Gastrocnemius medialis (tissue), 4 donors: ENCODE measurements around the gene TLR5. TPM values are rescaled to one million over a fixed set of nuclear protein-coding genes. Genes with fewer than 3 reads are reported as not detected.

Experiments used
- ATAC-seq, 2 donors: fragments of 150-250 bp; one replicate each; pipeline ENCODE4 v1.9.1; 2016
- DNase-seq, 2 donors: peaks; one replicate each; pipeline ENCODE4 v3.0.0-alpha.2; 2019
- H3K27ac ChIP-seq, 4 donors: fragments of 200-600 bp; sonication (generic); 1 replicate in 1 of 4; 2 replicates in 3 of 4; pipeline ENCODE4 v1.5.1; 2016 to 2018; ENCODE audit warnings: mild to moderate bottlenecking in 2 of 4, moderate library complexity in 1 of 4
- H3K27me3 ChIP-seq, 3 donors: fragments of 200-600 bp; sonication (generic) in 2 of 3; 1 replicate in 1 of 3; 2 replicates in 2 of 3; pipeline versions ENCODE4 v1.5.1 to v1.6.0; 2016 to 2019; ENCODE audit warnings: mild to moderate bottlenecking in 1 of 3, moderate library complexity in 1 of 3
- H3K36me3 ChIP-seq, 2 donors: fragments of 200-600 bp; sonication (generic) in 1 of 2; one replicate each; pipeline ENCODE4 v1.5.1; 2017 to 2018
- H3K4me1 ChIP-seq, 2 donors: fragments of 200-600 bp; sonication (generic) in 1 of 2; one replicate each; pipeline ENCODE4 v1.5.1; 2016 to 2017; ENCODE audit warnings: mild to moderate bottlenecking in 2 of 2
- H3K4me3 ChIP-seq, 4 donors: fragments of 200-600 bp; sonication (generic) in 3 of 4; 1 replicate in 1 of 4; 2 replicates in 3 of 4; pipeline ENCODE4 v1.5.1; 2016 to 2019; ENCODE audit warnings: mild to moderate bottlenecking in 2 of 4
- H3K9me3 ChIP-seq, 3 donors: fragments of 200-600 bp; sonication (generic) in 2 of 3; 1 replicate in 1 of 3; 2 replicates in 2 of 3; pipeline ENCODE4 v1.5.1; 2016 to 2019
- POLR2A ChIP-seq, 2 donors: fragments of 450-650 bp; IDR thresholded peaks; one replicate each; pipeline ENCODE4 v1.6.1; 2017; ENCODE audit warnings: antibody characterized with exemption in 2 of 2, mild to moderate bottlenecking in 2 of 2, moderate library complexity in 2 of 2
- in situ Hi-C, 4 donors: fragments of 200-750 bp; cut with MboI; loops; one replicate each; pipeline versions ENCODE4 v1.15.0 to v1.8.0; 2017; ENCODE audit warnings: low sequenced_read_pairs in 4 of 4
- intact Hi-C: fragments of 100-400 bp; cut with DNase I; formaldehyde crosslinking; loops from one replicate; pipeline ENCODE4 v1.15.1; 2023; ENCODE audit warnings: low total_unique reads
- total RNA-seq, 4 donors: library from RNA; depleted of rRNA; stranded (reverse); fragments of >200 nt; gene quantifications; one replicate each; pipeline versions ENCODE4 v1.1.0 to v1.2.3, GENCODE V29; 2016
- TF ChIP-seq, protein P1 (sequence below), 5 experiments: fragments of 450-650 bp in 3 of 5; fragments of 200-600 bp in 2 of 5; sonication (generic) in 2 of 5; IDR thresholded peaks in 4 of 5; conservative IDR thresholded peaks in 1 of 5; 1 replicate in 4 of 5; 2 replicates in 1 of 5; pipeline ENCODE4 v1.5.1; 2016 to 2019; ENCODE audit warnings: antibody characterized with exemption in 5 of 5, mild to moderate bottlenecking in 3 of 5, moderate library complexity in 3 of 5

The TLR5 gene
- total RNA-seq: 1 to 10 TPM in 2 of 4 donors, under 1 TPM in 2; 0.49 to 2.1 (median 1.3) TPM

GRCh38 chr1:223142795-223143536 is at the start of gene TLR5:
Gene TLR5, minus strand, starts transcription at chr1:223143248. Its CDS starts 30,217 bp downstream, at chr1:223113031.
- intact Hi-C loops: no loop called here
- Histone ChIP-seq H3K9me3 (no peaks in the 10 kb centered on the region), H3K27ac (peak within 1 kb of the TSS; percentile 35 to 62 (median 58)), H3K4me1 (peaks cover 6 to 7% of the 10 kb centered on the region in 2 donors), H3K36me3 (no peaks in the 10 kb centered on the region), H3K4me3 (peak within 1 kb of the TSS; percentile 64 to 87 (median 70)), H3K27me3 (no peaks in the 10 kb centered on the region)
- TF ChIP-seq, protein P1, sequence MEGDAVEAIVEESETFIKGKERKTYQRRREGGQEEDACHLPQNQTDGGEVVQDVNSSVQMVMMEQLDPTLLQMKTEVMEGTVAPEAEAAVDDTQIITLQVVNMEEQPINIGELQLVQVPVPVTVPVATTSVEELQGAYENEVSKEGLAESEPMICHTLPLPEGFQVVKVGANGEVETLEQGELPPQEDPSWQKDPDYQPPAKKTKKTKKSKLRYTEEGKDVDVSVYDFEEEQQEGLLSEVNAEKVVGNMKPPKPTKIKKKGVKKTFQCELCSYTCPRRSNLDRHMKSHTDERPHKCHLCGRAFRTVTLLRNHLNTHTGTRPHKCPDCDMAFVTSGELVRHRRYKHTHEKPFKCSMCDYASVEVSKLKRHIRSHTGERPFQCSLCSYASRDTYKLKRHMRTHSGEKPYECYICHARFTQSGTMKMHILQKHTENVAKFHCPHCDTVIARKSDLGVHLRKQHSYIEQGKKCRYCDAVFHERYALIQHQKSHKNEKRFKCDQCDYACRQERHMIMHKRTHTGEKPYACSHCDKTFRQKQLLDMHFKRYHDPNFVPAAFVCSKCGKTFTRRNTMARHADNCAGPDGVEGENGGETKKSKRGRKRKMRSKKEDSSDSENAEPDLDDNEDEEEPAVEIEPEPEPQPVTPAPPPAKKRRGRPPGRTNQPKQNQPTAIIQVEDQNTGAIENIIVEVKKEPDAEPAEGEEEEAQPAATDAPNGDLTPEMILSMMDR (IDR thresholded peaks at IDR 0.05 in 4 of 5, conservative IDR thresholded peaks at IDR 0.05 in 1 of 5): peak in 4 of 5 experiments; percentile 41 to 70 (median 56)
- peak; percentile 17 to 57 for TF ChIP-seq POLR2A (IDR thresholded peaks at IDR 0.05)
- peak; percentile 89 to 90 for ATAC-seq
- in situ Hi-C loops: no loop called here
- peak; percentile 64 to 77 for DNase-seq

- Histone ChIP-seq H3K36me3 (no peaks in the 10 kb centered on the region), H3K4me1 (no peaks in the 10 kb centered on the region), H3K4me3 (no peak overlapping the region), H3K27me3 (no peaks in the 10 kb centered on the region), H3K27ac (no peak overlapping the region), H3K9me3 (no peaks in the 10 kb centered on the region)
- intact Hi-C loops (no loop called here), in situ Hi-C loops (no loop called here)
- no peak for ATAC-seq
- TF ChIP-seq POLR2A (IDR thresholded peaks at IDR 0.05): no peak
- TF ChIP-seq, protein P1 (IDR thresholded peaks at IDR 0.05 in 4 of 5, conservative IDR thresholded peaks at IDR 0.05 in 1 of 5): no peak
- no peak for DNase-seq
These were observed 47.1 kb upstream of the TLR5 start for GRCh38 chr1:223189903-223190724.

GRCh38 chr1:223189525-223189902 is 46.5 kb upstream of the TLR5 start:
- no peaks in the 10 kb centered on the region for H3K4me1 ChIP-seq
- intact Hi-C loops: no loop called here
- H3K27me3 ChIP-seq: no peaks in the 10 kb centered on the region
- ATAC-seq (no peak), DNase-seq (no peak)
- H3K4me3 ChIP-seq: no peak overlapping the region
- H3K27ac ChIP-seq: no peak overlapping the region
- H3K9me3 ChIP-seq: no peaks in the 10 kb centered on the region
- in situ Hi-C loops: no loop called here
- no peaks in the 10 kb centered on the region for H3K36me3 ChIP-seq
- no peak for TF ChIP-seq POLR2A (IDR thresholded peaks at IDR 0.05)
- TF ChIP-seq, protein P1 (IDR thresholded peaks at IDR 0.05 in 4 of 5, conservative IDR thresholded peaks at IDR 0.05 in 1 of 5): no peak

DNA sequence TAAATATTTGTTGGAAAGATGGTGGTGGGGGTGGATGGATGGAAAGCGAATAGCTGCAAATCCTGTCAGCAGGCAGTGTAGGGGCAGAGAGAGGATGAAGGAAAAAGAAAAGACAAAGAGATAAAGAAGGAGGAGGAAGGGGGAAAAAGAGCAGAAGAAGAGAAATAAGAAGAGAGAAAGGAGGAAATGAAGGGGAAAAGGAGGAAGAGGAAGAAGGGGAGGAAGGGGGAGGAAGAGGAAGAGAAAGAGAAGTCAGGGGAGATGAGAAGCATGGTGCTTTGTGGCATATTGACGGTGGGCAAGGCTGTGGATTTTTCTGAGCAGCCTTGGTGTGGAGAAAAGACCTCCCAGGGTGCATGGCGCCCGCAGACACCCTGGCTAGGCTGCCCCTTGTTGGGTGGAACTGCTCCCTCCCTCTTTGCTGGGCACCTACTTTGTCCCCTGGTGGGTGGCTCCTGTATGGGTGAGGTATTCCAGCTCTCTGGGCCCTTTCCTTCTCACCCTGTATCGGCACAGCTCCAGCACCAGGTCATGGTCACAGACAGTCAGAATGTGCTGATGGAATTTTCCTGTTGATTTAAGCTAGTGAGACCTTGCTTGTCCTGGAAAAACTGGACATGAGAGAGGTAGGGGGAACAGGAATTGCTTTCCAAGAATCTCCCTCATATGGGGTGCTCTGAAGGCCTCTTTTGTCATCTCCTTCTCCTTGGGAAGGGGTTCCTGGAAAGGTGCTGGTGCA is 45.7 kb upstream of the TLR5 start:
- intact Hi-C loops (no loop called here), in situ Hi-C loops (no loop called here)
- H3K4me1 ChIP-seq: no peaks in the 10 kb centered on the region
- H3K4me3 ChIP-seq: no peak overlapping the region
- no peak overlapping the region for H3K27ac ChIP-seq
- ATAC-seq (no peak), DNase-seq (no peak)
- no peaks in the 10 kb centered on the region for H3K9me3 ChIP-seq
- TF ChIP-seq, protein P1 (IDR thresholded peaks at IDR 0.05 in 4 of 5, conservative IDR thresholded peaks at IDR 0.05 in 1 of 5): no peak
- TF ChIP-seq POLR2A (IDR thresholded peaks at IDR 0.05): no peak
- no peaks in the 10 kb centered on the region for H3K27me3 ChIP-seq
- H3K36me3 ChIP-seq: no peaks in the 10 kb centered on the region
